KMS-11 (cell line): Measurements from ENCODE around the gene RBM42.

Experiments
- H2AFZ ChIP-seq: fragments of 200-600 bp; sonication (generic); 2 replicates; pipeline ENCODE4 v1.6.1; 2016; ENCODE audit warnings: antibody characterized with exemption, mixed run types, low read depth
- H3K27ac ChIP-seq: fragments of 200-600 bp; sonication (generic); 2 replicates; pipeline ENCODE4 v1.6.1; 2016; ENCODE audit warnings: mild to moderate bottlenecking, mixed run types
- H3K27me3 ChIP-seq: fragments of 200-600 bp; sonication (generic); 2 replicates; pipeline ENCODE4 v1.6.1; 2017; ENCODE audit warnings: mild to moderate bottlenecking, low read depth, mixed run types, moderate library complexity; ENCODE audit not compliant: insufficient read depth
- H3K36me3 ChIP-seq: fragments of 200-600 bp; sonication (generic); 2 replicates; pipeline ENCODE4 v1.6.1; 2017; ENCODE audit warnings: mild to moderate bottlenecking, mixed run types; ENCODE audit not compliant: insufficient read depth
- H3K4me1 ChIP-seq: fragments of 200-600 bp; sonication (generic); 2 replicates; pipeline ENCODE4 v1.6.1; 2016; ENCODE audit warnings: mild to moderate bottlenecking, low read depth, mixed run types; ENCODE audit not compliant: poor library complexity, severe bottlenecking
- H3K4me2 ChIP-seq: fragments of 200-600 bp; sonication (generic); 2 replicates; pipeline ENCODE4 v1.7.0; 2016; ENCODE audit warnings: mild to moderate bottlenecking, mixed run types
- H3K4me3 ChIP-seq: fragments of 200-600 bp; sonication (generic); IDR thresholded peaks from 2 replicates; pipeline ENCODE4 v1.6.1; 2017; ENCODE audit warnings: low read depth, low read length, mixed read lengths; ENCODE audit not compliant: insufficient read depth
- H3K79me2 ChIP-seq: fragments of 200-600 bp; sonication (generic); 2 replicates; pipeline ENCODE4 v1.6.1; 2016; ENCODE audit warnings: low read depth, mixed run types; ENCODE audit not compliant: insufficient read depth
- H3K9ac ChIP-seq: fragments of 200-600 bp; sonication (generic); 2 replicates; pipeline ENCODE4 v1.6.1; 2016; ENCODE audit warnings: mild to moderate bottlenecking, mixed run types
- H4K20me1 ChIP-seq: fragments of 200-600 bp; sonication (generic); 2 replicates; pipeline ENCODE4 v1.6.1; 2016; ENCODE audit warnings: mild to moderate bottlenecking, mixed run types; ENCODE audit not compliant: insufficient read depth
- TF ChIP-seq, protein P1 (sequence below): fragments of 200-600 bp; sonication (generic); conservative IDR thresholded peaks from 2 replicates; pipeline ENCODE4 v1.6.1; 2017; ENCODE audit warnings: low read depth, mild to moderate bottlenecking, antibody characterized with exemption, low read length, moderate library complexity, mixed read lengths

The RBM42 gene

DNA sequence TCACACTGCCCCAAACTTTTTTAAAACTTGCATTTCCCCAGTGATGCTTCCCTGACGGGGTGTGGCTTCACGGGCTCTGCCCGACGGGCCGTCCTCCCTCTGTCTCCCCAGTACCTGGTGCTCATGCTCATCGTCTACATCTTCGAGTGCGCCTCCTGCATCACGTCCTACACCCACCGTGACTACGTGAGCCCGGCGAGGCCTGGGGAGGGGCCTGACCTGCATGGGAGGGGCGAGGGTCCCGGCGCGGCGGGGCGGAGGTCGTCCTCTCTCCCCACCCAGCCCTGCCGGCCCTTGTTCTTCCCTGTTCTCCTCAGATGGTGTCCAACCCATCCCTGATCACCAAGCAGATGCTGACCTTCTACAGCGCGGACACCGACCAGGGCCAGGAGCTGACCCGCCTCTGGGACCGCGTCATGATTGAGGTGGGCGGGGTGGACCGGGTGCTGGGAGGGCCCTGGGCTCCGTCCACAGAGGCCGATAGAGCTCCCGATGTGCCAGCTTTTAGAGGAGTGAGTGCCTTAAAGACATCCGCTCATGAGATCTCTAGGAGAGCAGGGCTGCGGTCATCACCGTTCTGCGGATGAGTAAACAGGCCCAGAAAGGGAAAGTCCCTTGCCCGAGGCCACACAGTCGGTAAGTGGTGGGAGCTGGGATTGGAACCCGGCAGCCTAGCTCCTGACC is 44.4 kb downstream of the RBM42 start:
- peak overlapping the region; percentile 26; the same call in 1 of the 2 replicates for H3K4me2 ChIP-seq
- H3K36me3 ChIP-seq, result no peaks in the 10 kb centered on the region
- no peak overlapping the region for H3K4me3 ChIP-seq
- H3K27ac ChIP-seq, result no peak overlapping the region
- no peaks in the 10 kb centered on the region for H3K4me1 ChIP-seq
- no peaks in the 10 kb centered on the region for H4K20me1 ChIP-seq
- peaks cover 49% of the 10 kb centered on the region for H3K27me3 ChIP-seq
- peak overlapping the region; percentile 40; the same call in 1 of the 2 replicates for H2AFZ ChIP-seq
- TF ChIP-seq, protein P1, sequence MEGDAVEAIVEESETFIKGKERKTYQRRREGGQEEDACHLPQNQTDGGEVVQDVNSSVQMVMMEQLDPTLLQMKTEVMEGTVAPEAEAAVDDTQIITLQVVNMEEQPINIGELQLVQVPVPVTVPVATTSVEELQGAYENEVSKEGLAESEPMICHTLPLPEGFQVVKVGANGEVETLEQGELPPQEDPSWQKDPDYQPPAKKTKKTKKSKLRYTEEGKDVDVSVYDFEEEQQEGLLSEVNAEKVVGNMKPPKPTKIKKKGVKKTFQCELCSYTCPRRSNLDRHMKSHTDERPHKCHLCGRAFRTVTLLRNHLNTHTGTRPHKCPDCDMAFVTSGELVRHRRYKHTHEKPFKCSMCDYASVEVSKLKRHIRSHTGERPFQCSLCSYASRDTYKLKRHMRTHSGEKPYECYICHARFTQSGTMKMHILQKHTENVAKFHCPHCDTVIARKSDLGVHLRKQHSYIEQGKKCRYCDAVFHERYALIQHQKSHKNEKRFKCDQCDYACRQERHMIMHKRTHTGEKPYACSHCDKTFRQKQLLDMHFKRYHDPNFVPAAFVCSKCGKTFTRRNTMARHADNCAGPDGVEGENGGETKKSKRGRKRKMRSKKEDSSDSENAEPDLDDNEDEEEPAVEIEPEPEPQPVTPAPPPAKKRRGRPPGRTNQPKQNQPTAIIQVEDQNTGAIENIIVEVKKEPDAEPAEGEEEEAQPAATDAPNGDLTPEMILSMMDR, result no peak
- no peak overlapping the region for H3K9ac ChIP-seq
- no peaks in the 10 kb centered on the region for H3K79me2 ChIP-seq

DNA sequence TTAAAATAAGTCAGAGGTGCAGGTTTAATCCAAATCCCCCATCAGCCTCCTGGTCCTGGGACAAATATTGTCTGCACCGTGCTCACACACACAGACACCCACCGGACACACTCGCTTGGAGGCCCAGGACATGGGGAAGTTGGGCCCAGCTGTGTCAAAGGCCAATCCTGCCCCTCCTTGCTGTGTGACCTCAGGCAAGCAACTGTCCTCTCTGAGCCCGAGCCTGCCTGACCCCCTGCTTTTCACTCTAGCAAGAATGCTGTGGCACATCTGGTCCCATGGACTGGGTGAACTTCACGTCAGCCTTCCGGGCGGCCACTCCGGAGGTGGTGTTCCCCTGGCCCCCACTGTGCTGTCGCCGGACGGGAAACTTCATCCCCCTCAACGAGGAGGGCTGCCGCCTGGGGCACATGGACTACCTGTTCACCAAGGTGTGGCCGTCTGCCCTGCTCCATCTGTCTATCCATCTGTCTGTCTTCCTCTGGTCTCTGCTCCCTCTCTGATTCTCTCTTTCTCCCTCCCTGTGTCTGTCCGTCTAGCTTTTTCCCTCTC is 46.8 kb downstream of the RBM42 start:
- TF ChIP-seq, protein P1, result no peak

More for the DNA sequence above, 46.8 kb downstream of the RBM42 start:
- H3K9ac ChIP-seq, result no peak overlapping the region
- H4K20me1 ChIP-seq, result no peaks in the 10 kb centered on the region
- no peak overlapping the region for H3K4me3 ChIP-seq
- H3K36me3 ChIP-seq, result no peaks in the 10 kb centered on the region
- H3K27ac ChIP-seq, result no peak overlapping the region
- H3K27me3 ChIP-seq, result peaks cover 45% of the 10 kb centered on the region
- H3K4me1 ChIP-seq, result no peaks in the 10 kb centered on the region
- no peaks in the 10 kb centered on the region for H3K79me2 ChIP-seq
- no peak overlapping the region for H2AFZ ChIP-seq
- no peak overlapping the region for H3K4me2 ChIP-seq
